DND-41 (cell line): ENCODE measurements around the gene TP53I3.

Experiments
- CTCF ChIP-seq: IDR thresholded peaks from 2 replicates; pipeline ENCODE4 v1.5.1; 2012; ENCODE audit warnings: borderline replicate concordance, low read length, moderate library complexity, mild to moderate bottlenecking; ENCODE audit not compliant: poor library complexity, severe bottlenecking; ENCODE audit errors: extremely low read depth
- EZH2 ChIP-seq: IDR thresholded peaks from 3 replicates; pipeline ENCODE4 v1.6.1; 2012; ENCODE audit warnings: borderline replicate concordance, low read depth, mild to moderate bottlenecking, moderate library complexity, low read length, inconsistent platforms; ENCODE audit not compliant: severe bottlenecking

GRCh38 chr2:24085200-24085489 lies 511 bp upstream of the TP53I3 start:
- TF ChIP-seq EZH2 (no peak), CTCF (no peak)
